HG02970 (cell line): ENCODE measurements around the gene TMEM8B.

Experiments used
- ATAC-seq: cut with Tn5 transposase; IDR thresholded peaks from one replicate; pipeline ENCODE4 v1.9.1; 2021; ENCODE audit warnings: mild to moderate bottlenecking, moderate library complexity, moderate number of reproducible peaks; ENCODE audit not compliant: unreplicated experiment, low FRiP score

The TMEM8B gene

GRCh38 chr9:35839926-35840325 lies 10.9 kb downstream of the TMEM8B start:
- no peak for ATAC-seq

- no peak for ATAC-seq
Measured at GRCh38 chr9:35840881-35841644, 12.0 kb downstream of the TMEM8B start.

GRCh38 chr9:35841645-35841900 lies 12.5 kb downstream of the TMEM8B start:
- no peak for ATAC-seq

- no peak for ATAC-seq
Measured at GRCh38 chr9:35842020-35842745, 13.2 kb downstream of the TMEM8B start.

- no peak for ATAC-seq
Measured at GRCh38 chr9:35842795-35843194, 13.8 kb downstream of the TMEM8B start.

- no peak for ATAC-seq
Measured at GRCh38 chr9:35844628-35845270, 15.7 kb downstream of the TMEM8B start.

GRCh38 chr9:35845824-35846771 lies 17.1 kb downstream of the TMEM8B start:
- ATAC-seq, result no peak

- no peak for ATAC-seq
Measured at GRCh38 chr9:35847792-35848572, 19.0 kb downstream of the TMEM8B start.

GRCh38 chr9:35852267-35852815 lies 23.3 kb downstream of the TMEM8B start:
- no peak for ATAC-seq

- ATAC-seq, result no peak
Measured at GRCh38 chr9:35852876-35853865, 24.1 kb downstream of the TMEM8B start.

- no peak for ATAC-seq
Measured at GRCh38 chr9:35854091-35854762, 25.2 kb downstream of the TMEM8B start.

- no peak for ATAC-seq
Measured at GRCh38 chr9:35856206-35856605, 27.2 kb downstream of the TMEM8B start.

GRCh38 chr9:35856882-35857281 lies 27.9 kb downstream of the TMEM8B start:
- no peak for ATAC-seq

GRCh38 chr9:35858458-35858857 lies 29.4 kb downstream of the TMEM8B start:
- no peak for ATAC-seq

- no peak for ATAC-seq
Measured at GRCh38 chr9:35859310-35859989, 30.4 kb downstream of the TMEM8B start.

GRCh38 chr9:35859990-35860339 lies 30.9 kb downstream of the TMEM8B start:
- no peak for ATAC-seq

- ATAC-seq, result no peak
Measured at GRCh38 chr9:35861161-35861897, 32.3 kb downstream of the TMEM8B start.
